CD4-positive, alpha-beta T cell (primary cell): ENCODE results near the gene KLRF1. TPM values are rescaled to one million over a fixed set of nuclear protein-coding genes. Genes with fewer than 3 reads are reported as not detected.

ENCODE experiments used
- ATAC-seq: fragments of 200-7000 bp; cut with Tn5 transposase; one replicate; pipeline ENCODE4 v1.10.0; 2022; ENCODE audit warnings: mild to moderate bottlenecking; ENCODE audit not compliant: poor library complexity
- CTCF ChIA-PET: fragments of 350-600 bp; sonication (Branson Sonifier 250); formaldehyde crosslinking; loops from one replicate; lab custom pipeline; 2021; ENCODE audit warnings: antibody characterized with exemption, inconsistent platforms; lab: Charles Lee
- POLR2A ChIA-PET: fragments of 350-600 bp; sonication (Branson Sonifier 250); formaldehyde crosslinking; loops from one replicate; lab custom pipeline; 2021; ENCODE audit warnings: antibody characterized with exemption, inconsistent platforms; lab: Charles Lee
- DNase-seq, 14 experiments: peaks; one replicate each; pipeline ENCODE4 v3.0.0-alpha.2; 2013 to 2020; ENCODE audit warnings: mixed read lengths in 2 of 14
- H3K27ac ChIP-seq, 2 donors: one replicate each; pipeline versions ENCODE4 v1.5.1 to v1.7.0; 2013; ENCODE audit warnings: low read length in 2 of 2, low read depth in 1 of 2, mild to moderate bottlenecking in 1 of 2
- H3K27me3 ChIP-seq, 2 experiments: 1 replicate in 1 of 2; 2 replicates in 1 of 2; pipeline versions ENCODE4 v1.6.1 to v1.7.0; 2013; ENCODE audit warnings: low read length in 2 of 2, control low read depth in 1 of 2, mild to moderate bottlenecking in 1 of 2, moderate library complexity in 1 of 2; ENCODE audit not compliant: insufficient read depth in 2 of 2, control insufficient read depth in 1 of 2
- H3K36me3 ChIP-seq: one replicate; pipeline ENCODE4 v1.6.1; 2013; ENCODE audit warnings: low read length, control low read depth; ENCODE audit not compliant: insufficient read depth
- H3K4me1 ChIP-seq: one replicate; pipeline ENCODE4 v1.6.1; 2013; ENCODE audit warnings: low read length, control low read depth; ENCODE audit not compliant: insufficient read depth
- H3K4me3 ChIP-seq: one replicate; pipeline ENCODE4 v1.5.1; 2013; ENCODE audit warnings: mild to moderate bottlenecking, low read length, moderate library complexity
- H3K9me3 ChIP-seq, 2 experiments: 1 replicate in 1 of 2; 2 replicates in 1 of 2; pipeline versions ENCODE4 v1.6.1 to v1.7.0; 2013; ENCODE audit warnings: low read length in 2 of 2, mild to moderate bottlenecking in 2 of 2, control low read depth in 1 of 2, moderate library complexity in 1 of 2; ENCODE audit not compliant: control insufficient read depth in 1 of 2, insufficient read depth in 1 of 2
- H3K27ac Mint-ChIP-seq: one replicate; pipeline ENCODE4 v1.8.0; 2020; ENCODE audit warnings: mixed read lengths
- H3K27me3 Mint-ChIP-seq: one replicate; pipeline ENCODE4 v1.8.0; 2021; ENCODE audit warnings: mixed read lengths
- H3K36me3 Mint-ChIP-seq: one replicate; pipeline ENCODE4 v1.8.0; 2021; ENCODE audit warnings: low read depth, mixed read lengths
- H3K4me1 Mint-ChIP-seq: one replicate; pipeline ENCODE4 v1.8.0; 2021; ENCODE audit warnings: low read depth, mixed read lengths
- H3K4me3 Mint-ChIP-seq: one replicate; pipeline ENCODE4 v1.8.0; 2020; ENCODE audit warnings: mild to moderate bottlenecking, mixed read lengths
- H3K9me3 Mint-ChIP-seq: one replicate; pipeline ENCODE4 v1.8.0; 2020; ENCODE audit warnings: mixed read lengths
- intact Hi-C, 2 experiments: fragments of 100-400 bp; cut with DNase I in 1 of 2; cut with micrococcal nuclease in 1 of 2; formaldehyde crosslinking; loops; one replicate each; pipeline versions ENCODE4 v1.15.1 to v1.9.0; 2023 to 2025; cut with DNase I, micrococcal nuclease
- total RNA-seq, 174 experiments: library from RNA in 2 of 174; stranded (reverse) in 2 of 174; gene quantifications; one replicate each; pipeline ENCODE4 v1.2.3 and lab custom pipeline; 2021 to 2026
- TF ChIP-seq, protein P1 (sequence below): fragments of 200-600 bp; IDR thresholded peaks from one replicate; pipeline ENCODE4 v1.8.0; 2022; ENCODE audit warnings: antibody characterized with exemption, mild to moderate bottlenecking

KLRF1 gene
- total RNA-seq, 2 experiments from 2014 or later = 0.44 TPM; not detected in 1

GRCh38 chr12:9797722-9798619 is 29.3 kb upstream of the KLRF1 start:
- ATAC-seq (peak; percentile 95), DNase-seq (peak; percentile 40 to 91 (median 56))
- Mint-ChIP-seq H3K9me3 (no peaks in the 10 kb centered on the region), H3K27ac (peak overlapping the region; percentile 5), H3K36me3 (no peaks in the 10 kb centered on the region), H3K4me1 (peaks cover 51% of the 10 kb centered on the region), H3K27me3 (no peaks in the 10 kb centered on the region), H3K4me3 (peak overlapping the region; percentile 52)
- POLR2A ChIA-PET = interaction anchor here (0.6 to 7.3 kb wide), 12 partner anchors 16 to 151 kb away, joined by 3 to 253 read pairs (median 6); partner anchors contain the start of genes CD69, CLEC2B and CLEC2D
- TF ChIP-seq, protein P1, sequence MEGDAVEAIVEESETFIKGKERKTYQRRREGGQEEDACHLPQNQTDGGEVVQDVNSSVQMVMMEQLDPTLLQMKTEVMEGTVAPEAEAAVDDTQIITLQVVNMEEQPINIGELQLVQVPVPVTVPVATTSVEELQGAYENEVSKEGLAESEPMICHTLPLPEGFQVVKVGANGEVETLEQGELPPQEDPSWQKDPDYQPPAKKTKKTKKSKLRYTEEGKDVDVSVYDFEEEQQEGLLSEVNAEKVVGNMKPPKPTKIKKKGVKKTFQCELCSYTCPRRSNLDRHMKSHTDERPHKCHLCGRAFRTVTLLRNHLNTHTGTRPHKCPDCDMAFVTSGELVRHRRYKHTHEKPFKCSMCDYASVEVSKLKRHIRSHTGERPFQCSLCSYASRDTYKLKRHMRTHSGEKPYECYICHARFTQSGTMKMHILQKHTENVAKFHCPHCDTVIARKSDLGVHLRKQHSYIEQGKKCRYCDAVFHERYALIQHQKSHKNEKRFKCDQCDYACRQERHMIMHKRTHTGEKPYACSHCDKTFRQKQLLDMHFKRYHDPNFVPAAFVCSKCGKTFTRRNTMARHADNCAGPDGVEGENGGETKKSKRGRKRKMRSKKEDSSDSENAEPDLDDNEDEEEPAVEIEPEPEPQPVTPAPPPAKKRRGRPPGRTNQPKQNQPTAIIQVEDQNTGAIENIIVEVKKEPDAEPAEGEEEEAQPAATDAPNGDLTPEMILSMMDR = peak; percentile 91
- intact Hi-C loops = loop anchor here (1.0 to 2.0 kb wide), 4 partner anchors 37 to 164 kb away; partner anchors contain the start of gene CD69 (in 1 of the 2)
- CTCF ChIA-PET = interaction anchor here (0.7 to 10.4 kb wide), 12 partner anchors 10 to 151 kb away, joined by 3 to 185 read pairs (median 8); partner anchors contain the start of genes CD69 and CLEC2B
- Histone ChIP-seq H3K4me1 (peaks cover 19% of the 10 kb centered on the region), H3K27ac (peak overlapping the region in 1 of 2 donors; percentile 42), H3K4me3 (no peak overlapping the region), H3K27me3 (no peaks in the 10 kb centered on the region), H3K36me3 (no peaks in the 10 kb centered on the region), H3K9me3 (no peaks in the 10 kb centered on the region)

DNA sequence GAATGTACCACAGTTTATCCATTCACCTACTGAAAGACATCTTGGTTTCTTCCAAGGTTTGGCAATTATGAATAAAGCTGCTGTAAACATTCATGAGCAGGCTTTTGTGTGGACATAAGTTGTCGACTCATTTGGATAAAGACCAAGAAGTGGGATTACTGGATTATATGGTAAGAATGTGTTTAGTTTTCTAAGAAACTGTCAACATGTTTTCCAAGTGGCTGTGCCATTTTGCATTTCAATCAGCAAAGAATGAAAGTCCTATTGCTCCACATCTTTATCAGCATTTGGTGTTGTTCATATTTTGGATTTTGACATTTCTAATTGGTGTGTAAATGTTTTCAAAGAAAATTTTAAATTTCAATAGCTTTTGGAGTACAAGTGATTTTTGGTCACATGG is 27.3 kb upstream of the KLRF1 start:
- DNase-seq = no peak

GRCh38 chr12:9805883-9806282 is 21.4 kb upstream of the KLRF1 start:
- Histone ChIP-seq H3K4me3 (no peak overlapping the region), H3K27ac (no peak overlapping the region), H3K9me3 (no peaks in the 10 kb centered on the region), H3K27me3 (peaks cover 2 to 5% of the 10 kb centered on the region in 2 experiments), H3K4me1 (no peaks in the 10 kb centered on the region), H3K36me3 (no peaks in the 10 kb centered on the region)
- Mint-ChIP-seq H3K9me3 (no peaks in the 10 kb centered on the region), H3K36me3 (no peaks in the 10 kb centered on the region), H3K27ac (no peak overlapping the region), H3K27me3 (no peaks in the 10 kb centered on the region), H3K4me1 (no peaks in the 10 kb centered on the region), H3K4me3 (no peak overlapping the region)
- TF ChIP-seq, protein P1 = no peak
- CTCF ChIA-PET = interaction anchor here (1.1 kb wide), 1 partner anchor 8 kb away, joined by 3 read pairs; no protein-coding TSS in a partner anchor
- POLR2A ChIA-PET = no interaction called here
- no peak for ATAC-seq
- DNase-seq = no peak
- intact Hi-C loops = loop anchor here in 1 of 2 experiments (10.0 kb wide), 1 partner anchor 759 kb away; no protein-coding TSS in a partner anchor

More for the DNA sequence above, 27.3 kb upstream of the KLRF1 start:
- H3K27me3 Mint-ChIP-seq = no peaks in the 10 kb centered on the region
- intact Hi-C loops = loop anchor here (2.0 to 10.0 kb wide), 4 partner anchors 39 to 765 kb away; partner anchors contain the start of gene CD69 (in 1 of the 2)
- CTCF ChIA-PET = interaction anchor here (1.1 to 10.4 kb wide), 5 partner anchors 14 to 92 kb away, joined by 4 to 185 read pairs (median 18); no protein-coding TSS in a partner anchor
- H3K27ac ChIP-seq = no peak overlapping the region
- no peak overlapping the region for H3K27ac Mint-ChIP-seq
- H3K4me3 Mint-ChIP-seq = no peak overlapping the region
- H3K9me3 ChIP-seq = no peaks in the 10 kb centered on the region
- TF ChIP-seq, protein P1 = no peak
- no peak for ATAC-seq
- no peaks in the 10 kb centered on the region for H3K9me3 Mint-ChIP-seq
- no peaks in the 10 kb centered on the region for H3K36me3 Mint-ChIP-seq
- H3K4me1 ChIP-seq = peaks cover 15% of the 10 kb centered on the region
- H3K36me3 ChIP-seq = no peaks in the 10 kb centered on the region
- POLR2A ChIA-PET = interaction anchor here (1.4 to 7.3 kb wide), 5 partner anchors 41 to 79 kb away, joined by 3 to 253 read pairs (median 8); partner anchors contain the start of genes CD69 and CLEC2B
- peaks cover 32% of the 10 kb centered on the region for H3K4me1 Mint-ChIP-seq
- no peak overlapping the region for H3K4me3 ChIP-seq
- H3K27me3 ChIP-seq = no peaks in the 10 kb centered on the region
